ENCODE results near the gene PITPNM1.

DNA sequence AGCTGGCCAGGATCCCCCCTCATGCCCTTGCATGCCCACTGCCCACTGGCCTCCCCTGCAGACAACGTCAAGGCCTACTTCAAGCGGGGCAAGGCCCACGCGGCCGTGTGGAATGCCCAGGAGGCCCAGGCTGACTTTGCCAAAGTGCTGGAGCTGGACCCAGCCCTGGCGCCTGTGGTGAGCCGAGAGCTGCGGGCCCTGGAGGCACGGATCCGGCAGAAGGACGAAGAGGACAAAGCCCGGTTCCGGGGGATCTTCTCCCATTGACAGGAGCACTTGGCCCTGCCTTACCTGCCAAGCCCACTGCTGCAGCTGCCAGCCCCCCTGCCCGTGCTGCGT lies 14.5 kb downstream of the PITPNM1 start:
- TF ChIP-seq, protein P1, sequence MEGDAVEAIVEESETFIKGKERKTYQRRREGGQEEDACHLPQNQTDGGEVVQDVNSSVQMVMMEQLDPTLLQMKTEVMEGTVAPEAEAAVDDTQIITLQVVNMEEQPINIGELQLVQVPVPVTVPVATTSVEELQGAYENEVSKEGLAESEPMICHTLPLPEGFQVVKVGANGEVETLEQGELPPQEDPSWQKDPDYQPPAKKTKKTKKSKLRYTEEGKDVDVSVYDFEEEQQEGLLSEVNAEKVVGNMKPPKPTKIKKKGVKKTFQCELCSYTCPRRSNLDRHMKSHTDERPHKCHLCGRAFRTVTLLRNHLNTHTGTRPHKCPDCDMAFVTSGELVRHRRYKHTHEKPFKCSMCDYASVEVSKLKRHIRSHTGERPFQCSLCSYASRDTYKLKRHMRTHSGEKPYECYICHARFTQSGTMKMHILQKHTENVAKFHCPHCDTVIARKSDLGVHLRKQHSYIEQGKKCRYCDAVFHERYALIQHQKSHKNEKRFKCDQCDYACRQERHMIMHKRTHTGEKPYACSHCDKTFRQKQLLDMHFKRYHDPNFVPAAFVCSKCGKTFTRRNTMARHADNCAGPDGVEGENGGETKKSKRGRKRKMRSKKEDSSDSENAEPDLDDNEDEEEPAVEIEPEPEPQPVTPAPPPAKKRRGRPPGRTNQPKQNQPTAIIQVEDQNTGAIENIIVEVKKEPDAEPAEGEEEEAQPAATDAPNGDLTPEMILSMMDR (IDR thresholded peaks at IDR 0.05), result no peak
- TF ChIP-seq POLR2A (IDR thresholded peaks at IDR 0.05), result no peak
